ENCODE results near the gene UBAC2.
A peak's percentile ranks its signal among the peaks of the same experiment; 100 is the strongest.

UBAC2 gene

DNA sequence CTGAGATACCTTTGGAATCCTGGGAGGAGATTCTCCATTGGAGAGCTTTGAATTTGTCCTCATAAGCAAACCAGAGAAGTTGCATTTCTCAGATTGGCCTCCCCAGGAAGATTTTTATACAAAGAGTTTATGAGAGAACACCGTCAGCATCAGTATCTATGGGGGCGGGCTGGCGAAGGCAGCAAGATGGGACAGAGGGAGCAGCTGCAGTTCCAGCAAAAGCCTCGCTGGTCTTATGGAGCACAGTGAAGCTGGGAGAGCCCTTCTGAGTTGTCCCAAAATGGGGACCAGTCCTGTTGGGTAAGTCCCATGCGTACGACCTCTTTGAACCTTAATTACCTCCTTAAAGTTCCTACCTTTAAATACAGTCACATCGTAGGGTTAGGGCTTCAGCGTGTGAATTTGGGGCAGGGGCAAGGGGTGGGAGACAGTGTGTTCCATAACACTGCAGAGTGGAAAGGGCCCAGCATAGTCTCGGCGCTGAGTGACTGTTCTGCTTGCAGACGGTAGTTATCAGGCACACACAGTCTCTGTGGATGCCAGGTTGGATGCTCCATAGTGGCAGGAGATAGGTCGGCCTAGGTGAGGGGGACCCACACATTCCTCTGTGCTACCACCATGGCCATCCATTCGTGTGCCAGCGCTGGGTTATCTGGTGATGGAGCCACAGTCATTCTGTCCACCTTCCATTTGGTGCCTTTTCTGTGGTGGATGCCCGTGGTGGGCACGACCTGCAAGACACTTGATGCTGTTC, 141.5 kb downstream of the UBAC2 start:
- H3K9me2 ChIP-seq (ENCODE audit: low read depth, low read length), result no peaks in the 10 kb centered on the region
- no peaks in the 10 kb centered on the region for H3K9me3 ChIP-seq (ENCODE audit: low read length)
- H3K36me3 ChIP-seq (ENCODE audit: insufficient read depth, low read length), result peaks cover 68% of the 10 kb centered on the region
- peak overlapping the region; percentile 99 for H3K27ac ChIP-seq (ENCODE audit: low read depth, low read length, poor library complexity, severe bottlenecking)
- H2AFZ ChIP-seq (ENCODE audit: low read length), result no peak overlapping the region
- H3K9ac ChIP-seq (ENCODE audit: low read length), result peak overlapping the region; percentile 98
- no peaks in the 10 kb centered on the region for H3F3A ChIP-seq (ENCODE audit: insufficient read depth, low read length)
- H3K79me2 ChIP-seq (ENCODE audit: insufficient read depth, low read length), result peaks cover 77% of the 10 kb centered on the region
- H3K27me3 ChIP-seq (ENCODE audit: insufficient read depth, low read length), result no peaks in the 10 kb centered on the region
- H4K20me1 ChIP-seq (ENCODE audit: insufficient read depth, low read length), result no peaks in the 10 kb centered on the region
- TF ChIP-seq EZH2 (IDR thresholded peaks at IDR 0.05; ENCODE audit: borderline replicate concordance, low read length), result no peak
- TF ChIP-seq, protein P1, sequence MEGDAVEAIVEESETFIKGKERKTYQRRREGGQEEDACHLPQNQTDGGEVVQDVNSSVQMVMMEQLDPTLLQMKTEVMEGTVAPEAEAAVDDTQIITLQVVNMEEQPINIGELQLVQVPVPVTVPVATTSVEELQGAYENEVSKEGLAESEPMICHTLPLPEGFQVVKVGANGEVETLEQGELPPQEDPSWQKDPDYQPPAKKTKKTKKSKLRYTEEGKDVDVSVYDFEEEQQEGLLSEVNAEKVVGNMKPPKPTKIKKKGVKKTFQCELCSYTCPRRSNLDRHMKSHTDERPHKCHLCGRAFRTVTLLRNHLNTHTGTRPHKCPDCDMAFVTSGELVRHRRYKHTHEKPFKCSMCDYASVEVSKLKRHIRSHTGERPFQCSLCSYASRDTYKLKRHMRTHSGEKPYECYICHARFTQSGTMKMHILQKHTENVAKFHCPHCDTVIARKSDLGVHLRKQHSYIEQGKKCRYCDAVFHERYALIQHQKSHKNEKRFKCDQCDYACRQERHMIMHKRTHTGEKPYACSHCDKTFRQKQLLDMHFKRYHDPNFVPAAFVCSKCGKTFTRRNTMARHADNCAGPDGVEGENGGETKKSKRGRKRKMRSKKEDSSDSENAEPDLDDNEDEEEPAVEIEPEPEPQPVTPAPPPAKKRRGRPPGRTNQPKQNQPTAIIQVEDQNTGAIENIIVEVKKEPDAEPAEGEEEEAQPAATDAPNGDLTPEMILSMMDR (IDR thresholded peaks at IDR 0.05; ENCODE audit: low read length), result no peak
- peak overlapping the region; percentile 82 for H3K4me3 ChIP-seq (ENCODE audit: low read depth, low read length, poor library complexity, severe bottlenecking)
- H3K4me1 ChIP-seq (ENCODE audit: insufficient read depth, low read length, severe bottlenecking), result peaks cover 98% of the 10 kb centered on the region
- H3K4me2 ChIP-seq (ENCODE audit: low read length), result peak overlapping the region; percentile 84

DNA sequence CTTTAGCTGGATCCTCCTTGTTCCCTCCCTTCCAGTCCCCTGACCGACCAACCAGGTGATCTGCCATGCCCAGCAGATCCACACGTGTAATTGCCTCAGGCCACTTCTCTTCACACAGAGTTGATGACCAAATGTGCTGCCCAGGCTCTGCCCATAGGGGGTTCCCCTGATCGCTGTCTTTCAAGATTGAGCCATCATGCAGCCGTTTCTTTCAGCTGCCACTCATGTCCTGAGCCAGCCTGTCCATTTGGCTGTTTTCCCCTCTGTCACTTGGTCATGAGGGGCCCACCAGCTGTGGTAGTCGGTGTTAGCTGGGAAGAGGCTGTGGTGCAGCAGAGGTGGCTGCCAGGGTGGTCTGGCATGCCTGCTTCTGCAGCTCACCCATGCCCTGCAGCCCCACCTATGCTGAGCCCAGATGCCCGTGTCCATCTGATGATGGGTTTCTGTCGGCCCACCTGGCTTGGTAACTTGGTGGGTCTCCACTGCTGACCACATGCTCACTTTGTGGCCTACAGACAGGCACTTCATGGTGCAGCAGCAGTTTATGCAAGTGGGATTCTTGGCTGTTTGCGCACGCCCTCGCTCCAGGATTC, 142.2 kb downstream of the UBAC2 start:
- H3K4me1 ChIP-seq (ENCODE audit: insufficient read depth, low read length, severe bottlenecking), result peaks cover 98% of the 10 kb centered on the region
- peak overlapping the region; percentile 82 for H3K4me3 ChIP-seq (ENCODE audit: low read depth, low read length, poor library complexity, severe bottlenecking)
- H3F3A ChIP-seq (ENCODE audit: insufficient read depth, low read length), result 0 out of 2 replicates have a peak, but pooled peaks cover under 1% of the 10 kb centered on the region
- H3K27ac ChIP-seq (ENCODE audit: low read depth, low read length, poor library complexity, severe bottlenecking), result peak overlapping the region; percentile 99
- peak overlapping the region; percentile 84 for H3K4me2 ChIP-seq (ENCODE audit: low read length)
- H2AFZ ChIP-seq (ENCODE audit: low read length), result no peak overlapping the region
- no peaks in the 10 kb centered on the region for H3K9me2 ChIP-seq (ENCODE audit: low read depth, low read length)
- H3K36me3 ChIP-seq (ENCODE audit: insufficient read depth, low read length), result peaks cover 74% of the 10 kb centered on the region
- no peak for TF ChIP-seq EZH2 (IDR thresholded peaks at IDR 0.05; ENCODE audit: borderline replicate concordance, low read length)
- TF ChIP-seq, protein P1 (IDR thresholded peaks at IDR 0.05; ENCODE audit: low read length), result peak; percentile 53
- no peaks in the 10 kb centered on the region for H3K27me3 ChIP-seq (ENCODE audit: insufficient read depth, low read length)
- peaks cover 84% of the 10 kb centered on the region for H3K79me2 ChIP-seq (ENCODE audit: insufficient read depth, low read length)
- H3K9ac ChIP-seq (ENCODE audit: low read length), result peak overlapping the region; percentile 98
- no peaks in the 10 kb centered on the region for H4K20me1 ChIP-seq (ENCODE audit: insufficient read depth, low read length)
- H3K9me3 ChIP-seq (ENCODE audit: low read length), result no peaks in the 10 kb centered on the region

DNA sequence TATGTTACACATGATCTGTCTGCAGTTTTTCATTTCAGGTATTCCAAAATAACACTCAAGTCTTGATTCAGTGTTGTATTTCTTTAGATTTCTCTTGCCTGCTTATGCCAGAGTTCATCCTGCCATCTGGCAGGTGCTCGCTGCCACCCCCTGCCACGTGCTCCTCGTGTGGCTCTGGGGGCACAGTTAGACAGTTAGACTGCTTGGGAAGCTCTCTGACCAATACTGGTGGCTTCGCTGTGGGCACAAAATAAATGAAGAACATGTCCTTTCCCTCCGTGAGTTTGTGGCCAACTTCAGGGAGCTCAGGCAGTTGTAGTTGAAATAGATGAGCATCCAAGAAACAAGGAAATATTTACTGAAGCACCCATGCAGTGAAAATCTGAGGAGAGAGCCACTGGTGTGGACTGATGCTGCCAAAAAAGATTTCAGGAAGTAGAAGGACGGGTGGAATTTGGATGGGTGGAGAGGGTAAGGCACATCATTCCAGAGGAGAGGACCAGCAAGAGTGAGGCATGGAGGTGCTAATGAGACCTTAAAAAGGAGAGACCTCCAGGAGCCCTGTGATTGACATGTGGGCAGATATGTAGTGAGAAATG, 144.1 kb downstream of the UBAC2 start:
- Histone ChIP-seq H3K4me3 (ENCODE audit: low read depth, low read length, poor library complexity, severe bottlenecking) (peak overlapping the region; percentile 82), H3K9me2 (ENCODE audit: low read depth, low read length) (no peaks in the 10 kb centered on the region), H3K36me3 (ENCODE audit: insufficient read depth, low read length) (peaks cover 92% of the 10 kb centered on the region), H3F3A (ENCODE audit: insufficient read depth, low read length) (peaks cover 5% of the 10 kb centered on the region; the same call in 1 of the 2 replicates), H3K9me3 (ENCODE audit: low read length) (no peaks in the 10 kb centered on the region), H3K27ac (ENCODE audit: low read depth, low read length, poor library complexity, severe bottlenecking) (peak overlapping the region; percentile 99), H3K27me3 (ENCODE audit: insufficient read depth, low read length) (no peaks in the 10 kb centered on the region), H3K9ac (ENCODE audit: low read length) (peak overlapping the region; percentile 98), H3K4me2 (ENCODE audit: low read length) (peak overlapping the region; percentile 84), H3K4me1 (ENCODE audit: insufficient read depth, low read length, severe bottlenecking) (peaks cover 96% of the 10 kb centered on the region), H3K79me2 (ENCODE audit: insufficient read depth, low read length) (peaks cover 95% of the 10 kb centered on the region), H4K20me1 (ENCODE audit: insufficient read depth, low read length) (no peaks in the 10 kb centered on the region), H2AFZ (ENCODE audit: low read length) (no peak overlapping the region)
- no peak for TF ChIP-seq EZH2 (IDR thresholded peaks at IDR 0.05; ENCODE audit: borderline replicate concordance, low read length)
- TF ChIP-seq, protein P1 (IDR thresholded peaks at IDR 0.05; ENCODE audit: low read length), result no peak

Data from OCI-LY1 (cell line).